Measurements from ENCODE around the gene LIN37. TPM values are rescaled to one million over a fixed set of nuclear protein-coding genes. Genes with fewer than 3 reads are reported as not detected.

LIN37 gene
- total RNA-seq, 1 experiment from 2014 or later: 6.4 TPM

GRCh38 chr19:35751839-35752745 is 3.7 kb downstream of the LIN37 start (continued):
- TF ChIP-seq, protein P1, sequence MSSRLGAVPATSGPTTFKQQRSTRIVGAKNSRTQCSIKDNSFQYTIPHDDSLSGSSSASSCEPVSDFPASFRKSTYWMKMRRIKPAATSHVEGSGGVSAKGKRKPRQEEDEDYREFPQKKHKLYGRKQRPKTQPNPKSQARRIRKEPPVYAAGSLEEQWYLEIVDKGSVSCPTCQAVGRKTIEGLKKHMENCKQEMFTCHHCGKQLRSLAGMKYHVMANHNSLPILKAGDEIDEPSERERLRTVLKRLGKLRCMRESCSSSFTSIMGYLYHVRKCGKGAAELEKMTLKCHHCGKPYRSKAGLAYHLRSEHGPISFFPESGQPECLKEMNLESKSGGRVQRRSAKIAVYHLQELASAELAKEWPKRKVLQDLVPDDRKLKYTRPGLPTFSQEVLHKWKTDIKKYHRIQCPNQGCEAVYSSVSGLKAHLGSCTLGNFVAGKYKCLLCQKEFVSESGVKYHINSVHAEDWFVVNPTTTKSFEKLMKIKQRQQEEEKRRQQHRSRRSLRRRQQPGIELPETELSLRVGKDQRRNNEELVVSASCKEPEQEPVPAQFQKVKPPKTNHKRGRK (CRISPR knock-in tag; IDR thresholded peaks at IDR 0.05; ENCODE audit: borderline replicate concordance): no peak
- TF ChIP-seq ZBTB43 (CRISPR knock-in tag; IDR thresholded peaks at IDR 0.05): no peak

DNA sequence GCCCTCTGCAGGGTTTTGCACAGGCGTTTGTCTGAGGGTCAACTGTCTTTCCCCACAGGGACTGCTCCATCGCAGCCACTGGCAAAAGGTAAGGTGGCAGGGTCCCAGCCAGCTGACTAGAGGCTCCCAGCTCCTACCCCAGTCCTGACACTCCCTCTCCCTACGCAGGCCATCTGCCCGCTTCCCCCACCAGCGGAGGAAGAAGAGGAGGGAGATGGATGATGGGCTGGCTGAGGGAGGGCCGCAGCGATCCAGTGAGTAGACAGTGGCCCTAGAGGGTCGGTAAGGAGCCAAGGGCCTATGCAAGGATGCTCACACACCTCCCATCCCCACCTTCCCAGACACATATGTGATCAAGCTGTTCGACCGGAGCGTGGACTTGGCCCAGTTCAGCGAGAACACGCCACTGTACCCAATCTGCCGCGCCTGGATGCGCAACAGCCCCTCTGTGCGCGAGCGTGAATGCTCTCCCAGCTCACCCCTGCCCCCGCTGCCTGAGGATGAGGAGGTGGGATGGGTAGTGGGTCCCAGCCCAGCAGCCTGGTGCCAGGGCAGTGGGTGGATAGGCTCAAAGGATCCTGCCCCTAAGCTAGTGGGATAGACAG is 4.5 kb downstream of the LIN37 start:
- Mint-ChIP-seq H3K27me3 (ENCODE audit: low read depth) (peaks cover 23% of the 10 kb centered on the region), H3K27ac (no peak overlapping the region), H3K4me1 (peaks cover 18% of the 10 kb centered on the region), H3K4me3 (no peak overlapping the region), H3K36me3 (no peaks in the 10 kb centered on the region), H3K9me3 (no peaks in the 10 kb centered on the region)
- ChIA-PET POLR2A (no interaction called here), CTCF (interaction anchor here (1.0 to 1.2 kb wide), 2 partner anchors 32 to 108 kb away, joined by 3 read pairs; no protein-coding TSS in a partner anchor)
- no peak for TF ChIP-seq USF1 (CRISPR knock-in tag; IDR thresholded peaks at IDR 0.05)
- no peak for TF ChIP-seq ETV6 (CRISPR knock-in tag; IDR thresholded peaks at IDR 0.05)
- no peak for TF ChIP-seq ZNF423 (CRISPR knock-in tag; IDR thresholded peaks at IDR 0.05)
- TF ChIP-seq, protein P1 (CRISPR knock-in tag; IDR thresholded peaks at IDR 0.05; ENCODE audit: borderline replicate concordance): no peak
- DNase-seq (ENCODE audit: low spot score): no peak
- ATAC-seq: no peak

GRCh38 chr19:35753634-35754369 is 5.4 kb downstream of the LIN37 start:
- H3K27ac Mint-ChIP-seq: no peak overlapping the region
- DNase-seq (ENCODE audit: low spot score) (no peak), ATAC-seq (no peak)
- no peaks in the 10 kb centered on the region for H3K9me3 Mint-ChIP-seq
- TF ChIP-seq CBFB (CRISPR knock-in tag; IDR thresholded peaks at IDR 0.05; ENCODE audit: low read depth) (no peak), TEAD1 (CRISPR knock-in tag; IDR thresholded peaks at IDR 0.05) (no peak)
- no peak overlapping the region for H3K4me3 Mint-ChIP-seq
- H3K36me3 Mint-ChIP-seq: no peaks in the 10 kb centered on the region
- ChIA-PET CTCF (no interaction called here), POLR2A (no interaction called here)
- peaks cover 23% of the 10 kb centered on the region for H3K27me3 Mint-ChIP-seq (ENCODE audit: low read depth)
- H3K4me1 Mint-ChIP-seq: peaks cover 15% of the 10 kb centered on the region

DNA sequence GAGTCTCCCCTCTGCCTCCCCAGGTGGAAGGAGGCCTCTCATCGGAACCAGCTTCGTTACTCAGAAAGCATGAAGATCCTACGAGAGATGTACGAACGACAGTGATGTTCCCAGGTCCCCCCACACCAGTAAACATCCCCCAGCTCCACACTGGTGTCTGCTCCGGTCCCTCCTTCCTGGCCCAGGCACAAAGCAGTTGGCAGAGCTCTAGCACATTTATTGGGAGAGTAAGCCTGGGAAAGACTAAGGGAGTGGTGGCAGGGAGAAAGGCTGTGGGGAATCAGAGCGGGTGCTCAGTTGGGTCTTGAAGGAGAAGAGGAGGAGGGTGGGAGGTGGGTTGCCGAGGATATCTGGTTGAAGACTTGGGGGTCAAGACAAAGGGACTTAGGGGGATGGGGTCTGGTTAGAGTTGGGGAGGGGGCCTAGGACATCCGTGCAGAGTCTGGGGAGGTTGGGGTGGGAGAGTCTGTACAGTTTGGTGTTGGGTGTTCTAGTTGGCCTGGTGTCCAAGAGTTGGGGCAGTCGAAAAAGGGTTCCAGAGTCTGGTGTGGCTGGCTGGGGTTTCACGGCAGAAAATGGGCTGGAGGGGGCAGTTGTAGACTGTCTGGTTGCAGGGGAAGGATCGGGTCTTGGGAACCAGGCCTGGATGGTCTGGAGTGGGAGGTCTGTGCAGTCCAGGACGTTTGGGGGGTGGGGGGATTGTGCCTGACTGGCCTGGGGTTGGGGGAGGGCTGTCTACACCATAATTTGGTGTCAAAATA is 6.2 kb downstream of the LIN37 start:
- POLR2A ChIA-PET: no interaction called here
- TF ChIP-seq ZNF396 (CRISPR knock-in tag; IDR thresholded peaks at IDR 0.05; ENCODE audit: borderline replicate concordance) (no peak), GTF2I (CRISPR knock-in tag; conservative IDR thresholded peaks at IDR 0.05) (no peak), ZNF416 (CRISPR knock-in tag; IDR thresholded peaks at IDR 0.05) (no peak), TP53 (CRISPR knock-in tag; IDR thresholded peaks at IDR 0.05) (no peak), IRF1 (CRISPR knock-in tag; IDR thresholded peaks at IDR 0.05) (no peak)
- TF ChIP-seq, protein P2, sequence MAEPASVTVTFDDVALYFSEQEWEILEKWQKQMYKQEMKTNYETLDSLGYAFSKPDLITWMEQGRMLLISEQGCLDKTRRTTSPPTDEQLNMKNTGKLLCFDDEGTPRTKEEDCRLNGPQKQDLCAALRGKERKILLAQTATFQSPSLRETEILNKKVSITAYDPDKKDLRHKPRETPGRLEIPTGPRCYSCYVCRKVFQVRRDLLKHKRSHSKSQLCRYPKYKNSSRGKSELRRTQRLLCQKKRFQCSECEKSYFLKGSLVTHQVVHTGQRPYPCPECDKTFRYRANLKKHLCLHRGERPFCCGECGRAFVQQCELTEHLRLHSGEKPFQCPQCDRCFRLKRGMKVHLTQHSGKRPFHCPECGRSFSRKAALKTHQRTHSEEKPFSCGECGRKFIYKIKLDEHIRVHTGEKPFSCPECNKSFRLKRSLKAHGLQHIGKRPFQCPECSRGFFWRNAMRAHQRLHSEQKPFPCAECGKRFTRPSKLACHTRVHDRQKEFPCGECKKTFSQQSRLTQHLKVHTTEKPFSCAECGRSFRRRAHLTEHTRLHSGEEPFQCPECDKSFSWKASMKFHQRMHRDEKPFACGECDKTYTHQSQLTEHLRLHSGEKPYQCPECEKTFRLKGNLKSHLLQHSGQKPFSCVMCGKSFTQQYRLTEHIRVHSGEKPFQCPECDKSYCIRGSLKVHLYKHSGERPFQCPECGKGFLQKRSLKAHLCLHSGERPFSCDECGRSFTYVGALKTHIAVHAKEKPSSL (CRISPR knock-in tag; conservative IDR thresholded peaks at IDR 0.05): no peak
- TF ChIP-seq, protein P3, sequence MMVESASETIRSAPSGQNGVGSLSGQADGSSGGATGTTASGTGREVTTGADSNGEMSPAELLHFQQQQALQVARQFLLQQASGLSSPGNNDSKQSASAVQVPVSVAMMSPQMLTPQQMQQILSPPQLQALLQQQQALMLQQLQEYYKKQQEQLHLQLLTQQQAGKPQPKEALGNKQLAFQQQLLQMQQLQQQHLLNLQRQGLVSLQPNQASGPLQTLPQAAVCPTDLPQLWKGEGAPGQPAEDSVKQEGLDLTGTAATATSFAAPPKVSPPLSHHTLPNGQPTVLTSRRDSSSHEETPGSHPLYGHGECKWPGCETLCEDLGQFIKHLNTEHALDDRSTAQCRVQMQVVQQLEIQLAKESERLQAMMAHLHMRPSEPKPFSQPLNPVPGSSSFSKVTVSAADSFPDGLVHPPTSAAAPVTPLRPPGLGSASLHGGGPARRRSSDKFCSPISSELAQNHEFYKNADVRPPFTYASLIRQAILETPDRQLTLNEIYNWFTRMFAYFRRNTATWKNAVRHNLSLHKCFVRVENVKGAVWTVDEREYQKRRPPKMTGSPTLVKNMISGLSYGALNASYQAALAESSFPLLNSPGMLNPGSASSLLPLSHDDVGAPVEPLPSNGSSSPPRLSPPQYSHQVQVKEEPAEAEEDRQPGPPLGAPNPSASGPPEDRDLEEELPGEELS (CRISPR knock-in tag; IDR thresholded peaks at IDR 0.05): no peak

More for the DNA sequence above, 6.2 kb downstream of the LIN37 start:
- no peak for DNase-seq (ENCODE audit: low spot score)
- Mint-ChIP-seq H3K36me3 (no peaks in the 10 kb centered on the region), H3K27ac (no peak overlapping the region), H3K4me1 (peaks cover 16% of the 10 kb centered on the region), H3K27me3 (ENCODE audit: low read depth) (peaks cover 23% of the 10 kb centered on the region), H3K9me3 (no peaks in the 10 kb centered on the region), H3K4me3 (peak overlapping the region; percentile 68)
- no peak for ATAC-seq
- CTCF ChIA-PET: no interaction called here
